ENCODE measurements around the gene TRIO. TPM values are rescaled to one million over a fixed set of nuclear protein-coding genes. Genes with fewer than 3 reads are reported as not detected.

TRIO gene
- total RNA-seq, 3 donors from 2014 or later (not counting 1 experiment from before 2014, with no cell fraction given): 84.6 to 136 (median 94.3) TPM

GRCh38 chr5:14145435-14146334, 2.5 kb downstream of the TRIO start:
- Histone ChIP-seq H3K4me3 (ENCODE audit: low read length) (peak overlapping the region; percentile 38), H3K27me3 (ENCODE audit: control insufficient read depth, insufficient read depth, low read length) (no peaks in the 10 kb centered on the region), H3K4me1 (ENCODE audit: control insufficient read depth, insufficient read depth, low read length) (peaks cover 24% of the 10 kb centered on the region), H3K27ac (ENCODE audit: low read length) (peak overlapping the region; percentile 27), H3K9me3 (ENCODE audit: control insufficient read depth, insufficient read depth, low read length) (no peaks in the 10 kb centered on the region), H3K36me3 (ENCODE audit: control insufficient read depth, insufficient read depth, low read length) (no peaks in the 10 kb centered on the region)
- Mint-ChIP-seq H3K27ac (peak overlapping the region; percentile 68 to 78), H3K36me3 (no peaks in the 10 kb centered on the region), H3K4me3 (peak overlapping the region; percentile 89), H3K27me3 (ENCODE audit: low read depth in 2 of 2) (peaks cover 0 to 12% of the 10 kb centered on the region in 2 donors), H3K9me3 (no peaks in the 10 kb centered on the region), H3K4me1 (peaks cover 22 to 35% of the 10 kb centered on the region in 2 donors)
- intact Hi-C loops (cut with micrococcal nuclease): loop anchor here (2.0 to 5.0 kb wide), 3 partner anchors 35 to 119 kb away; no protein-coding TSS in a partner anchor
- DNase-seq (no peak), ATAC-seq (no peak)
- 82% methylated on average over 13 of the region's 14 CpGs for WGBS (ENCODE audit: insufficient coverage)
- no peak for TF ChIP-seq CTCF (IDR thresholded peaks at IDR 0.05)

- Mint-ChIP-seq H3K36me3 (no peaks in the 10 kb centered on the region), H3K4me1 (peaks cover 22 to 35% of the 10 kb centered on the region in 2 donors), H3K27me3 (ENCODE audit: low read depth in 2 of 2) (peaks cover 0 to 12% of the 10 kb centered on the region in 2 donors), H3K4me3 (peak overlapping the region; percentile 55), H3K9me3 (no peaks in the 10 kb centered on the region), H3K27ac (no peak overlapping the region)
- H3K4me1 ChIP-seq (ENCODE audit: control insufficient read depth, insufficient read depth, low read length): peaks cover 24% of the 10 kb centered on the region
- no peak for DNase-seq
- TF ChIP-seq CTCF (IDR thresholded peaks at IDR 0.05): no peak
- intact Hi-C loops (cut with micrococcal nuclease): loop anchor here (5.0 kb wide), 1 partner anchor 61 kb away; no protein-coding TSS in a partner anchor
- ATAC-seq: no peak
- no peaks in the 10 kb centered on the region for H3K27me3 ChIP-seq (ENCODE audit: control insufficient read depth, insufficient read depth, low read length)
- H3K9me3 ChIP-seq (ENCODE audit: control insufficient read depth, insufficient read depth, low read length): no peaks in the 10 kb centered on the region
- no peak overlapping the region for H3K27ac ChIP-seq (ENCODE audit: low read length)
- no peak overlapping the region for H3K4me3 ChIP-seq (ENCODE audit: low read length)
- WGBS (ENCODE audit: insufficient coverage): 90% methylated on average over 3 of the region's 3 CpGs
- no peaks in the 10 kb centered on the region for H3K36me3 ChIP-seq (ENCODE audit: control insufficient read depth, insufficient read depth, low read length)
Observed at GRCh38 chr5:14146725-14147124, 3.6 kb downstream of the TRIO start.

GRCh38 chr5:14147210-14147609, 4.1 kb downstream of the TRIO start:
- Histone ChIP-seq H3K4me1 (ENCODE audit: control insufficient read depth, insufficient read depth, low read length) (peaks cover 22% of the 10 kb centered on the region), H3K9me3 (ENCODE audit: control insufficient read depth, insufficient read depth, low read length) (no peaks in the 10 kb centered on the region), H3K27me3 (ENCODE audit: control insufficient read depth, insufficient read depth, low read length) (no peaks in the 10 kb centered on the region), H3K4me3 (ENCODE audit: low read length) (no peak overlapping the region), H3K27ac (ENCODE audit: low read length) (no peak overlapping the region), H3K36me3 (ENCODE audit: control insufficient read depth, insufficient read depth, low read length) (no peaks in the 10 kb centered on the region)
- no peak overlapping the region for H3K4me3 Mint-ChIP-seq
- H3K27me3 Mint-ChIP-seq (ENCODE audit: low read depth in 2 of 2): peaks cover 0 to 12% of the 10 kb centered on the region in 2 donors
- no peak overlapping the region for H3K27ac Mint-ChIP-seq
- intact Hi-C loops (cut with micrococcal nuclease): loop anchor here (5.0 kb wide), 1 partner anchor 60 kb away; no protein-coding TSS in a partner anchor
- TF ChIP-seq CTCF (IDR thresholded peaks at IDR 0.05): no peak
- ATAC-seq: no peak
- no peaks in the 10 kb centered on the region for H3K9me3 Mint-ChIP-seq
- no peak for DNase-seq
- H3K36me3 Mint-ChIP-seq: no peaks in the 10 kb centered on the region
- WGBS (ENCODE audit: insufficient coverage): 80% methylated on average over 5 of the region's 8 CpGs
- H3K4me1 Mint-ChIP-seq: peaks cover 22 to 33% of the 10 kb centered on the region in 2 donors
